ENCODE data around the gene HMGCLL1. TPM values are rescaled to one million over a fixed set of nuclear protein-coding genes. Genes with fewer than 3 reads are reported as not detected.

HMGCLL1 gene
- total RNA-seq (1 to 10 TPM in 2 of 7 donors, under 1 TPM in 3, not detected in 2; 0.12 to 2.5 (median 0.67) TPM), polyA plus RNA-seq (1 to 10 TPM in 1 of 2 donors, under 1 TPM in 1; 0.39 to 3.1 TPM)
- long read RNA-seq, donor 1, result 0 reads
- long read RNA-seq, donor 2, result 0 reads
- long read RNA-seq, donor 3, result 0 reads

DNA sequence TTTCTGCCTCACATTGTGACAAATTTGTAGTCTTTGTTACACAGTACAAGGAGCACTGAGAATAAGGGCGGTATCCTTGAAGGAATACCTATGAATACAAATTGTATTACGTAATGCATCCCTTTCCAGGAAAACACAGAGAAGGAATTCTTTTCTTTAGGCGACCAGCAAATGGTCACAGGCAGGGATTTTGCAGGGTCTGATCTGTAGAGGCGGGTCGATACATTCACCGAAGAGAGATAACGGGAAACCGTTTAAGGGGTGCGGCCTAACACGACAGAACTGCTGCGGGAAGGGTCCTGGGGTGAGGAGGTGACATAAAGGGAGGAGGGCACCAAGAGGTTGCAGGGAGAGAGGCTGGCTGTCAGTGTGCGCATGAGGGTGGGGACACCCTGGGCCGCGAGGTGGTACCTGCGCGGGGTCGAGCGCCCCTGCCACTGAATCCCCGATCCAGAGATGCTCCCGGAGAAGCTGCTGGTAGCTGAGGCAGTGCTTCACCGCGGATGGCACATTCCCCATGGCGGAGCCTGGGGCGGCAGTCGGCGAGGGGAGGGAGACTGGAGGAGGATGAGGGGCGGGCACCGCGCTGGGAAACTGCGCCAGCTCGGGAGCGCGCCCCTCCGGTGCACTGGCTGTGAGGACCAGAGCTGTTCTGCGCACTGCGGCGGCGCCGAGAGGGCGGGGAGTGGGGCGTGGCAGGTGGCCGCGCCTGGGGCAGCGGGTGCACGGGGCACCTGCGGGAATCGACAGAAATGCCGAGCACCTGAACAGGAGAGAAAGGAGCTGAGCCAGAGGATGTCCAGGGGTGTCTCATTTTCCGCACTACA, at the start of gene HMGCLL1:
Gene HMGCLL1, minus strand, starts transcription at position 656 of the 827 bp plus-strand sequence. Its CDS starts 137 bp downstream, at position 519.
- no peak for DNase-seq
- WGBS, 3 donors, result 12 to 18% (median 17%) methylated on average over 48 to 49 of the region's 49 CpGs
- intact Hi-C loops (cut with DNase I), result no loop called here

DNA sequence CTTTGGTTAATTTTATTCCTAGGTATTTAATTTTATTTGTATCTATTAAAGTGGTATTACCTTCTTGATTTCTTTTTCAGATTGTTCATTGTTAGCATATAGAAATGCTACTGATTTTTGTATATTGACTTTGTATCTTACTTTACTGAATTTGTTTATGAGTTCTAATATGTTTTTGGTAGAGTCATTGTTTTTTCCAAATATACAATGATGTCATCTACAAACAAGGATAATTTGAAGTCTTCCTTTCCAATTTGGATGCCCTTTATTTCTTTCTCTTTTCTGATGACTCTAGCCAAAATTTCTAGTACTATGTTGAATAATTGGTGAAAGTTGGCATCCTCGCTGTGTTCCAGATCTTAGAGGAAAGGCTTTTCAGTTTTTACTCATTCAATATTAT, 43.0 kb upstream of the HMGCLL1 start:
- H3K27me3 ChIP-seq, result no peaks in the 10 kb centered on the region
- 86 to 93% (median 91%) methylated on average over 1 of the region's 1 CpG for WGBS, 3 donors
- no peak overlapping the region for H3K4me3 ChIP-seq
- no peaks in the 10 kb centered on the region for H3K36me3 ChIP-seq
- no peaks in the 10 kb centered on the region for H3K4me1 ChIP-seq (ENCODE audit: insufficient read depth)
- no peak for DNase-seq
- no peaks in the 10 kb centered on the region for H3K9me3 ChIP-seq
- intact Hi-C loops (cut with DNase I), result no loop called here
- no peak for TF ChIP-seq EP300 (IDR thresholded peaks at IDR 0.05)
- no peak for TF ChIP-seq POLR2A (IDR thresholded peaks at IDR 0.05)
- TF ChIP-seq, protein P1, sequence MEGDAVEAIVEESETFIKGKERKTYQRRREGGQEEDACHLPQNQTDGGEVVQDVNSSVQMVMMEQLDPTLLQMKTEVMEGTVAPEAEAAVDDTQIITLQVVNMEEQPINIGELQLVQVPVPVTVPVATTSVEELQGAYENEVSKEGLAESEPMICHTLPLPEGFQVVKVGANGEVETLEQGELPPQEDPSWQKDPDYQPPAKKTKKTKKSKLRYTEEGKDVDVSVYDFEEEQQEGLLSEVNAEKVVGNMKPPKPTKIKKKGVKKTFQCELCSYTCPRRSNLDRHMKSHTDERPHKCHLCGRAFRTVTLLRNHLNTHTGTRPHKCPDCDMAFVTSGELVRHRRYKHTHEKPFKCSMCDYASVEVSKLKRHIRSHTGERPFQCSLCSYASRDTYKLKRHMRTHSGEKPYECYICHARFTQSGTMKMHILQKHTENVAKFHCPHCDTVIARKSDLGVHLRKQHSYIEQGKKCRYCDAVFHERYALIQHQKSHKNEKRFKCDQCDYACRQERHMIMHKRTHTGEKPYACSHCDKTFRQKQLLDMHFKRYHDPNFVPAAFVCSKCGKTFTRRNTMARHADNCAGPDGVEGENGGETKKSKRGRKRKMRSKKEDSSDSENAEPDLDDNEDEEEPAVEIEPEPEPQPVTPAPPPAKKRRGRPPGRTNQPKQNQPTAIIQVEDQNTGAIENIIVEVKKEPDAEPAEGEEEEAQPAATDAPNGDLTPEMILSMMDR (IDR thresholded peaks at IDR 0.05), result no peak
- no peak overlapping the region for H3K27ac ChIP-seq

More for the DNA sequence above, at the start of gene HMGCLL1:
- Histone ChIP-seq H3K27ac (no peak within 1 kb of the TSS), H3K4me1 (ENCODE audit: insufficient read depth) (no peaks in the 10 kb centered on the region), H3K9me3 (no peaks in the 10 kb centered on the region), H3K36me3 (no peaks in the 10 kb centered on the region), H3K27me3 (no peaks in the 10 kb centered on the region), H3K4me3 (peak within 1 kb of the TSS; percentile 12)
- TF ChIP-seq POLR2A (IDR thresholded peaks at IDR 0.05) (no peak), EP300 (IDR thresholded peaks at IDR 0.05) (no peak)
- TF ChIP-seq, protein P1 (IDR thresholded peaks at IDR 0.05), result no peak

DNA sequence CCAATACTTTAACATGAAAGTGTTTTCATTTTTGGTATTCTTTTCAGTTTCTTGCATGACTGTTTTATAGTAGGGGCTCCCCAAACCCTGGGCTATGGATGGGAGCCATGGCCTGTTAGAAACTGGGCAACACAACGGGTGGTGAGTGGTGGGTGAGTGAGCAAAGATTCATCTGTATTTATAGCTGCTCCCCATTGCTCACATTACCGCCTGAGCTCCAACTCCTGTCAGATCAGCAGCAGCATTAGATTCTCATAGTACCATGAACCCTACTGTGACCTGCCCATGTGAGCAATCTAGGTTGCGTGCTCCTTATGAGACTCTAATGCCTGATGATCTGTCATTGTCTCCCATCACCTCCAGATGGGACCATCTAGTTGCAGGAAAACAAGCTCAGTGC, 42.3 kb upstream of the HMGCLL1 start:
- WGBS, 3 donors, result 93 to 96% (median 94%) methylated on average over 3 of the region's 3 CpGs
- Histone ChIP-seq H3K4me3 (no peak overlapping the region), H3K4me1 (ENCODE audit: insufficient read depth) (no peaks in the 10 kb centered on the region), H3K27ac (no peak overlapping the region), H3K27me3 (no peaks in the 10 kb centered on the region), H3K36me3 (no peaks in the 10 kb centered on the region), H3K9me3 (no peaks in the 10 kb centered on the region)
- intact Hi-C loops (cut with DNase I), result no loop called here
- DNase-seq, result no peak
- TF ChIP-seq EP300 (IDR thresholded peaks at IDR 0.05), result no peak
- TF ChIP-seq, protein P1 (IDR thresholded peaks at IDR 0.05), result no peak
- TF ChIP-seq POLR2A (IDR thresholded peaks at IDR 0.05), result no peak

DNA sequence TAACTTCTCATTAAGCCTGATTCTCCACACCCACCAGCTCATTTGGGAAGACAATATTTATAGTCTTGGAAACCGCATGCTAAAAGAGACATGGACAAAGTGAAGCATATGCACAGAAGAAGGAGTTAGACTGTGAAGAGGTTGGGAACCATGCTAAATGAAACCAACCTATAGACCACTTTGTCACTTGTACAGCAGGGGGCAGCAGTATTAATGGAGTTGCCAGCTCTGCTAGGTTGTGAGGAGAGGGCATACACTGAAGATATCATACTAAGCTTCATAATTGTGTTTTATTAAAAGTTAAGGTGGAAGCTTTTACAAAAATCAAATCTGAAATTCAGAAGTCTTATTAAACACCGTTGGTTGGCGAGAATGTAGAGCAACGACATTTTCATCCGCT, 38.3 kb upstream of the HMGCLL1 start:
- H3K9me3 ChIP-seq, result no peaks in the 10 kb centered on the region
- H3K27me3 ChIP-seq, result no peaks in the 10 kb centered on the region
- no peak for DNase-seq
- no peak overlapping the region for H3K4me3 ChIP-seq
- no peak for TF ChIP-seq POLR2A (IDR thresholded peaks at IDR 0.05)
- TF ChIP-seq, protein P1 (IDR thresholded peaks at IDR 0.05), result no peak
- H3K4me1 ChIP-seq (ENCODE audit: insufficient read depth), result no peaks in the 10 kb centered on the region
- WGBS, 3 donors, result 90 to 95% (median 92%) methylated on average over 5 of the region's 5 CpGs
- no peak overlapping the region for H3K27ac ChIP-seq
- H3K36me3 ChIP-seq, result no peaks in the 10 kb centered on the region
- intact Hi-C loops (cut with DNase I), result no loop called here
